K562 (cell line): ENCODE measurements around the gene RNF166. TPM values are rescaled to one million over a fixed set of nuclear protein-coding genes. Genes with fewer than 3 reads are reported as not detected.

Experiments used
- ATAC-seq: fragments of 200-7000 bp; cut with Tn5 transposase; 3 replicates; pipeline ENCODE4 v1.9.1; 2020; ENCODE audit warnings: moderate library complexity
- BruUV-seq: library from RNA; stranded (reverse); fragments of 400-500 nt; replicated peaks from 2 replicates; lab custom pipeline; 2021; lab: Mats Ljungman, UMichigan
- CTCF ChIA-PET: fragments of 300-600 bp; formaldehyde crosslinking; extraction: SDS; loops from one replicate; lab custom pipeline; 2021; ENCODE audit warnings: low intra/inter-chr PET ratio; lab: Yijun Ruan, JAX
- POLR2A ChIA-PET: fragments of 300-600, 350-650 bp; sonication (Branson Sonifier 250); formaldehyde crosslinking; extraction: SDS; loops from one replicate; lab custom pipeline; 2021; ENCODE audit warnings: antibody characterized with exemption, inconsistent platforms; lab: Yijun Ruan, JAX
- DNase-seq, 4 experiments: peaks; one replicate each; pipeline versions ENCODE4 v3.0.0 to v3.0.0-alpha.2; 2011 to 2018; ENCODE audit warnings: low spot score in 3 of 4, mixed read lengths in 3 of 4; ENCODE audit errors: extremely low read depth in 1 of 4
- FAIRE-seq: peaks from 2 replicates; lab custom pipeline; 2011; peaks lifted over from hg19 to GRCh38; lab: Jason Lieb, UNC
- H2AFZ ChIP-seq: 2 replicates; pipeline ENCODE4 v1.6.0; 2011; ENCODE audit warnings: low read depth, low read length, control low read depth, inconsistent platforms
- H3K27ac ChIP-seq: fragments of 200-600 bp; 3 replicates; pipeline ENCODE4 v1.8.0; 2011; ENCODE audit warnings: low read depth, mild to moderate bottlenecking, control low read depth, inconsistent platforms, low read length, moderate library complexity, mixed read lengths; ENCODE audit errors: extremely low read depth
- H3K27me3 ChIP-seq, 2 experiments: fragments of 300-600 bp in 1 of 2; 2 replicates in 1 of 2; 3 replicates in 1 of 2; pipeline versions ENCODE4 v1.6.0 to v1.8.0; 2011; ENCODE audit warnings: inconsistent platforms in 2 of 2, low read length in 2 of 2, mild to moderate bottlenecking in 1 of 2, mixed read lengths in 1 of 2, moderate library complexity in 1 of 2; ENCODE audit not compliant: control insufficient read depth in 2 of 2, insufficient read depth in 2 of 2
- H3K36me3 ChIP-seq: fragments of 300-600 bp; 3 replicates; pipeline ENCODE4 v1.8.0; 2011; ENCODE audit warnings: mild to moderate bottlenecking, low read length, inconsistent platforms; ENCODE audit not compliant: control insufficient read depth, insufficient read depth
- H3K4me1 ChIP-seq, 2 experiments: fragments of 200-600 bp in 1 of 2; replicated peaks in 1 of 2; 2 replicates in 1 of 2; 3 replicates in 1 of 2; pipeline versions ENCODE4 v1.5.1 to v1.8.0; 2011; ENCODE audit warnings: inconsistent platforms in 2 of 2, low read length in 2 of 2, mild to moderate bottlenecking in 1 of 2, mixed read lengths in 1 of 2, moderate library complexity in 1 of 2; ENCODE audit not compliant: control insufficient read depth in 2 of 2, insufficient read depth in 2 of 2
- H3K4me2 ChIP-seq: 2 replicates; pipeline ENCODE4 v1.6.1; 2011; ENCODE audit warnings: low read length, control low read depth, inconsistent platforms, mixed read lengths; ENCODE audit not compliant: insufficient read depth
- H3K4me3 ChIP-seq: fragments of 200-600 bp; sonication (generic), shearing (Covaris generic); 2 replicates; pipeline ENCODE4 v1.5.1; 2016; ENCODE audit warnings: control low read depth, inconsistent platforms
- H3K79me2 ChIP-seq: fragments of 200-600 bp; 3 replicates; pipeline ENCODE4 v1.8.0; 2011; ENCODE audit warnings: low read length, inconsistent platforms; ENCODE audit not compliant: control insufficient read depth, insufficient read depth
- H3K9ac ChIP-seq, 2 experiments: 2 replicates each; pipeline versions ENCODE4 v1.6.0 to v1.6.1; 2011; ENCODE audit warnings: low read depth in 2 of 2, low read length in 2 of 2, control low read depth in 1 of 2, inconsistent platforms in 1 of 2, mild to moderate bottlenecking in 1 of 2, mixed read lengths in 1 of 2; ENCODE audit not compliant: insufficient read depth in 1 of 2
- H3K9me1 ChIP-seq: one replicate; pipeline ENCODE4 v1.6.0; 2011; ENCODE audit warnings: inconsistent platforms, mild to moderate bottlenecking, low read length, moderate library complexity; ENCODE audit not compliant: control insufficient read depth, insufficient read depth
- H3K9me3 ChIP-seq: replicated peaks from 2 replicates; pipeline ENCODE4 v1.5.1; 2011; ENCODE audit warnings: low read depth, low read length, inconsistent platforms; ENCODE audit not compliant: control insufficient read depth, insufficient read depth
- H4K20me1 ChIP-seq: replicated peaks from 2 replicates; pipeline ENCODE4 v1.6.1; 2011; ENCODE audit warnings: low read length, inconsistent platforms, mixed read lengths; ENCODE audit not compliant: control insufficient read depth, insufficient read depth
- ARID4B ChIP-seq: sonication (generic); formaldehyde crosslinking; IDR thresholded peaks from 2 replicates; pipeline ENCODE4 v1.8.0; 2022; ENCODE audit warnings: mild to moderate bottlenecking, missing genetic modification reagents
- ATF4 ChIP-seq: fragments of 450-650 bp; formaldehyde crosslinking; IDR thresholded peaks from 2 replicates; pipeline ENCODE4 v1.4.0; 2022; ENCODE audit warnings: mild to moderate bottlenecking, moderate library complexity
- HDAC8 ChIP-seq: fragments of 450-650 bp; IDR thresholded peaks from 2 replicates; pipeline ENCODE4 v1.6.1; 2016; ENCODE audit warnings: mild to moderate bottlenecking, missing genetic modification characterization, moderate library complexity, missing compliant biosample characterization
- HNRNPL ChIP-seq: fragments of 200-400 bp; formaldehyde crosslinking; IDR thresholded peaks from 2 replicates; pipeline ENCODE4 v1.6.1; 2017; ENCODE audit warnings: low read depth, mild to moderate bottlenecking, low read length
- IRF1 ChIP-seq: sonication (generic); formaldehyde crosslinking; IDR thresholded peaks from 2 replicates; pipeline ENCODE4 v1.8.0; 2022; ENCODE audit warnings: missing genetic modification reagents, mild to moderate bottlenecking, borderline replicate concordance
- POU5F1 ChIP-seq: fragments of 150-350 bp; IDR thresholded peaks from 2 replicates; pipeline ENCODE4 v1.6.1; 2014; ENCODE audit warnings: borderline replicate concordance, low read length, low read depth, mild to moderate bottlenecking; ENCODE audit not compliant: partially characterized antibody
- ZBTB33 ChIP-seq: sonication (generic); formaldehyde crosslinking; IDR thresholded peaks from 2 replicates; pipeline ENCODE4 v1.8.1; 2023; ENCODE audit warnings: mild to moderate bottlenecking, missing genetic modification reagents
- ZNF280B ChIP-seq: fragments of 250-450 bp; sonication (Bioruptor Pico); IDR thresholded peaks from 2 replicates; pipeline ENCODE4 v1.5.1; 2021; ENCODE audit warnings: mild to moderate bottlenecking
- ZNF717 ChIP-seq: fragments of 250-450 bp; sonication (Bioruptor Pico); IDR thresholded peaks from 2 replicates; pipeline ENCODE4 v1.5.0; 2021
- WGBS: fragments of 100-300 bp; shearing (Covaris generic); methylation state at CpG from one replicate; pipeline ENCODE4 v1.1.6; 2016; ENCODE audit warnings: low coverage, mixed read lengths; ENCODE audit not compliant: insufficient coverage; ENCODE audit errors: missing lambda C conversion rate; 5-methylcytosine and 5-hydroxymethylcytosine counted together
- in situ Hi-C: fragments of 300-500 bp; cut with MboI; formaldehyde crosslinking; loops from 4 replicates; pipeline ENCODE4 v1.15.0; 2018; ENCODE audit warnings: inconsistent platforms, mixed read lengths
- intact Hi-C: fragments of 100-400 bp; cut with micrococcal nuclease; formaldehyde crosslinking; loops from 2 replicates; pipeline ENCODE4 v1.14.2; 2022
- polyA plus RNA-seq, 8 experiments: library from polyadenylated mRNA; depleted of rRNA in 4 of 8; stranded (reverse) in 5 of 8; unstranded in 3 of 8; fragments of >200 nt; fragmentation: Nextera tagmentation in 2 of 8; fragmentation: Illumina TruSeq in 1 of 8; extraction: Ambion mirVana in 2 of 8; extraction: Trizol in 1 of 8; gene quantifications; 2 replicates each; pipeline versions ENCODE4 v1.2.1 to v1.2.3, GENCODE V29; 2011 to 2014; ENCODE audit warnings: inconsistent platforms in 1 of 8, missing spikeins in 1 of 8
- total RNA-seq, 7 experiments: library from RNA; depleted of rRNA in 6 of 7; stranded (reverse); fragments of >200 nt in 6 of 7; fragmentation: Illumina TruSeq in 2 of 7; extraction: Trizol in 2 of 7; gene quantifications; 2 replicates each; pipeline versions ENCODE4 v1.2.1 to v1.2.3, GENCODE V29; 2011 to 2021; ENCODE audit warnings: low replicate concordance in 1 of 7

The RNF166 gene
- total and polyA plus RNA-seq, 9 of the 15 experiments (the other 6 are each of a cell fraction or from before 2014, with no cell fraction given) = 0.56 to 60.3 (median 19.5) TPM

- Histone ChIP-seq H2AFZ (no peak overlapping the region), H3K4me1 (peaks cover 0 to 94% of the 10 kb centered on the region in 2 experiments; a peak in 3 of 5 replicates), H3K27me3 (no peaks in the 10 kb centered on the region), H3K9me1 (no peaks in the 10 kb centered on the region), H4K20me1 (peaks cover 16% of the 10 kb centered on the region), H3K9ac (peak overlapping the region in 1 of 2 experiments; percentile 74; a peak in 2 of 4 replicates), H3K27ac (0 out of 3 replicates have a peak overlapping the region, but pooled peaks have one; percentile 6), H3K4me3 (no peak overlapping the region), H3K79me2 (peaks cover 14% of the 10 kb centered on the region), H3K9me3 (no peaks in the 10 kb centered on the region), H3K4me2 (no peak overlapping the region), H3K36me3 (peaks cover 99% of the 10 kb centered on the region)
- ChIA-PET POLR2A (interaction anchor here (0.8 to 1.7 kb wide), 7 partner anchors 20 to 71 kb away, joined by 3 to 17 read pairs (median 4); no protein-coding TSS in a partner anchor), CTCF (interaction anchor here (0.6 to 3.1 kb wide), 8 partner anchors 35 to 429 kb away, joined by 3 to 51 read pairs (median 4); partner anchors contain the start of gene PIEZO1)
- ATAC-seq (no peak), DNase-seq (no peak), FAIRE-seq (no peak)
- in situ Hi-C loops = no loop called here
- WGBS = 90% methylated on average over 41 of the region's 41 CpGs
- TSS peak; percentile 41 for BruUV-seq
- intact Hi-C loops = no loop called here
- TF ChIP-seq HNRNPL (peak; percentile 66; the same call in 1 of the 2 replicates), ZBTB33 (CRISPR knock-in tag) (peak; percentile 84), ATF4 (CRISPR knock-in tag) (no peak), ZNF717 (no peak), ZNF280B (CRISPR knock-in tag) (no peak), IRF1 (no peak), ARID4B (0 out of 2 replicates have a peak, but pooled peaks have one; percentile 31), POU5F1 (no peak), HDAC8 (tag) (no peak)
Observed at GRCh38 chr16:88738151-88739084, 32.2 kb upstream of the RNF166 start.
